ENCODE measurements around the gene CTNND2.

GRCh38 chr5:10977011-10977410, 927.2 kb downstream of the CTNND2 start:
- TF ChIP-seq EZH2 (IDR thresholded peaks at IDR 0.05; ENCODE audit: borderline replicate concordance, low read length): no peak
- TF ChIP-seq, protein P1, sequence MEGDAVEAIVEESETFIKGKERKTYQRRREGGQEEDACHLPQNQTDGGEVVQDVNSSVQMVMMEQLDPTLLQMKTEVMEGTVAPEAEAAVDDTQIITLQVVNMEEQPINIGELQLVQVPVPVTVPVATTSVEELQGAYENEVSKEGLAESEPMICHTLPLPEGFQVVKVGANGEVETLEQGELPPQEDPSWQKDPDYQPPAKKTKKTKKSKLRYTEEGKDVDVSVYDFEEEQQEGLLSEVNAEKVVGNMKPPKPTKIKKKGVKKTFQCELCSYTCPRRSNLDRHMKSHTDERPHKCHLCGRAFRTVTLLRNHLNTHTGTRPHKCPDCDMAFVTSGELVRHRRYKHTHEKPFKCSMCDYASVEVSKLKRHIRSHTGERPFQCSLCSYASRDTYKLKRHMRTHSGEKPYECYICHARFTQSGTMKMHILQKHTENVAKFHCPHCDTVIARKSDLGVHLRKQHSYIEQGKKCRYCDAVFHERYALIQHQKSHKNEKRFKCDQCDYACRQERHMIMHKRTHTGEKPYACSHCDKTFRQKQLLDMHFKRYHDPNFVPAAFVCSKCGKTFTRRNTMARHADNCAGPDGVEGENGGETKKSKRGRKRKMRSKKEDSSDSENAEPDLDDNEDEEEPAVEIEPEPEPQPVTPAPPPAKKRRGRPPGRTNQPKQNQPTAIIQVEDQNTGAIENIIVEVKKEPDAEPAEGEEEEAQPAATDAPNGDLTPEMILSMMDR (conservative IDR thresholded peaks at IDR 0.05 in 1 of 2, IDR thresholded peaks at IDR 0.05 in 1 of 2; ENCODE audit: extremely low read depth in 1 of 2, insufficient read depth in 1 of 2, low read depth in 1 of 2, low read length in 2 of 2): no peak
